ENCODE results near the gene PCDHA1.
"Not testable (repeated sequence)": the region's sequence is repeated elsewhere in the genome, so short reads cannot be mapped to it uniquely, and the experiment has no call there.

Gene PCDHA1

GRCh38 chr5:140808241-140808888 is 22.4 kb downstream of the PCDHA1 start:
- not testable (repeated sequence) for DNase-seq (ENCODE audit: low read depth)

GRCh38 chr5:140808889-140809291 is 22.9 kb downstream of the PCDHA1 start:
- no peak for DNase-seq (ENCODE audit: low read depth)

DNA sequence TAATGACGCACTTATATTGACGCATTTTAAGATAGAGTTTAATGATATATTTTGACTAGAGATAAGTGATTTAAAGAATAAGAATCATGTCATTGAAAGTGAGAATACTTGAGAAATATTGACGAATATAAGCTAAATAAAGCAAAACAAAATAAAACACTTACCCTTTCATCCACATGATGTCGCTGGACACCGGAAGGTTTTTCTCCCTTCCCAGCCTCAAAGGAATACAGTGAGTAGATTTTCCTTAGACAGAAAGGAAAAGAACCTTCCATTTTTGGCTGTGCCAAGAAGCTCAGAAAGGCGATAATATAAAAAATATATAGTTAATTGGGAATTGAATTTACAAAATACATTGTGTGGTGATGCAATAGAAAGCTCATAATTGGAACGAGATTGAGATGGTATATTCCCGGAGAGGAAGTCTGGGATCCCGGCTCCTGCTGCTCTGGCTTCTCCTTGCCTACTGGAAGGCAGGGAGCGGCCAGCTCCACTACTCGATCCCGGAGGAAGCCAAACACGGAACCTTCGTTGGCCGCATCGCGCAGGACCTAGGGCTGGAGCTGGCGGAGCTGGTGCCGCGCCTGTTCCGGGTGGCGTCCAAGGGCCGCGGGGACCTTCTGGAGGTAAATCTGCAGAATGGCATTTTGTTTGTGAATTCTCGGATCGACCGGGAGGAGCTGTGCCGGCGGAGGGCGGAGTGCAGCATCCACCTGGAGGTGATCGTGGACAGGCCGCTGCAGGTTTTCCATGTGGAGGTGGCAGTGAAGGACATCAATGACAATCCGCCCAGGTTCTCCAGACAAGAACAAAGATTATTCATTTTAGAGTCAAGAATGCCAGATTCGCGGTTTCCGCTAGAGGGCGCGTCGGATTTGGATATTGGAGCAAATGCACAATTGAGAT is 35.7 kb downstream of the PCDHA1 start, which contains the start of gene PCDHA5:
PCDHA5 (plus strand) TSS at position 239 of the 906 bp plus-strand sequence.
- DNase-seq (ENCODE audit: low read depth), result no peak

DNA sequence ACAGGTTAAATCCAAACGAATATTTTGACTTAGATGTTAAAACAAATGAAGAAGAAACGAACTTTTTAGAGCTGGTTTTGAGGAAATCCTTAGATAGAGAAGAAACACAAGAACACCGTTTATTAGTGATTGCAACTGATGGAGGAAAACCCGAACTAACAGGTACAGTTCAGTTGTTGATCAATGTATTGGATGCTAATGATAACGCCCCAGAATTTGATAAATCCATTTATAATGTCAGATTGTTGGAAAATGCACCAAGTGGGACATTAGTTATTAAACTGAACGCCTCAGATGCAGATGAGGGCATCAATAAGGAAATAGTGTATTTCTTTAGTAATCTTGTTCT is 36.3 kb downstream of the PCDHA1 start:
- no peak for DNase-seq (ENCODE audit: low read depth)

DNA sequence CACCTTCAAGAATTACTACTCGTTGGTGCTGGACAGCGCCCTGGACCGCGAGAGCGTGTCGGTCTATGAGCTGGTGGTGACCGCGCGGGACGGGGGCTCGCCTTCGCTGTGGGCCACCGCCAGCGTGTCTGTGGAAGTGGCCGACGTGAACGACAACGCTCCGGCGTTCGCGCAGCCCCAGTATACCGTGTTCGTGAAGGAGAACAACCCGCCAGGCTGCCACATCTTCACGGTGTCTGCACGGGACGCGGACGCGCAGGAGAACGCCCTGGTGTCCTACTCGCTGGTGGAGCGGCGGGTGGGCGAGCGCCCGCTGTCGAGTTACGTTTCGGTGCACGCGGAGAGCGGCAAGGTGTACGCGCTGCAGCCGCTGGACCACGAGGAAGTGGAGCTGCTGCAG is 37.0 kb downstream of the PCDHA1 start:
- DNase-seq (ENCODE audit: low read depth), result not testable (repeated sequence)

DNA sequence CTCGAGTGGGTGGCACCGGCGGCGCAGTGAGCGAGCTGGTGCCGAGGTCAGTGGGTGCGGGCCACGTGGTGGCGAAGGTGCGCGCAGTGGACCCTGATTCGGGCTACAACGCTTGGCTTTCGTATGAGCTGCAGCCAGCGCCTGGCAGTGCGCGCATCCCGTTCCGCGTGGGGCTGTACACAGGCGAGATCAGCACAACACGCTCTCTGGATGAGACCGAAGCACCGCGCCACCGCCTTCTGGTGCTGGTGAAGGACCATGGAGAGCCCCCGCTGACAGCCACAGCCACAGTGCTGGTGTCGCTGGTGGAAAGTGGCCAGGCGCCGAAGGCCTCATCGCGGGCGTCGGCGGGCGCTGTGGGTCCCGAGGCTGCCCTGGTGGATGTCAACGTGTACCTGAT is 37.5 kb downstream of the PCDHA1 start:
- DNase-seq (ENCODE audit: low read depth), result no peak

- no peak for DNase-seq (ENCODE audit: low read depth)
These were observed 41.9 kb downstream of the PCDHA1 start, which contains the start of gene PCDHA6 for GRCh38 chr5:140827704-140828361. Gene PCDHA6 (plus strand): TSS chr5:140827960. CDS start chr5:140828092, 132 bp downstream.

- DNase-seq (ENCODE audit: low read depth), result no peak
These were observed 42.4 kb downstream of the PCDHA1 start for GRCh38 chr5:140828362-140828737.

DNA sequence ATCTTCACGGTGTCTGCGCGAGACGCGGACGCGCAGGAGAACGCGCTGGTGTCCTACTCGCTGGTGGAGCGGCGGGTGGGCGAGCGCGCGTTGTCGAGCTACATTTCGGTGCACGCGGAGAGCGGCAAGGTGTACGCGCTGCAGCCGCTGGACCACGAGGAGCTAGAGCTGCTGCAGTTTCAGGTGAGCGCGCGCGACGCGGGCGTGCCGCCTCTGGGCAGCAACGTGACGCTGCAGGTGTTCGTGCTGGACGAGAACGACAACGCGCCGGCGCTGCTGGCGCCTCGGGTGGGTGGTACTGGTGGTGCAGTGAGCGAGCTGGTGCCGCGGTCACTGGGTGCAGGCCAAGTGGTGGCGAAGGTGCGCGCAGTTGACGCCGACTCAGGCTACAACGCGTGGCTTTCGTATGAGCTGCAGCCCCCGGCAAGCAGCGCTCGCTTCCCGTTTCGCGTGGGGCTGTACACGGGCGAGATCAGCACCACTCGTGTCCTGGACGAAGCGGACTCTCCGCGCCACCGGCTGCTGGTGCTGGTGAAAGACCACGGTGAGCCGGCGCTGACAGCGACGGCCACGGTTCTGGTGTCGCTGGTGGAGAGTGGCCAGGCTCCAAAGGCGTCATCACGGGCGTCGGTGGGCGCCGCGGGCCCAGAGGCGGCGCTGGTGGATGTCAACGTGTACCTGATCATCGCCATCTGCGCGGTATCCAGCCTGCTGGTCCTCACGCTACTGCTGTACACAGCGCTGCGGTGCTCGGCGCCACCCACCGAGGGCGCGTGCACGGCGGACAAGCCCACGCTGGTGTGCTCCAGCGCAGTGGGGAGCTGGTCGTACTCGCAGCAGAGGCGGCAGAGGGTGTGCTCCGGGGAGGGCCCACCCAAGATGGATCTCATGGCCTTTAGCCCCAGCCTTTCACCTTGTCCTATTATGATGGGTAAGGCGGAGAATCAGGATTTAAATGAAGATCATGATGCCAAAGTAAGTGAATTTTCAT is 43.9 kb downstream of the PCDHA1 start:
- not testable (repeated sequence) for DNase-seq (ENCODE audit: low read depth)

DNA sequence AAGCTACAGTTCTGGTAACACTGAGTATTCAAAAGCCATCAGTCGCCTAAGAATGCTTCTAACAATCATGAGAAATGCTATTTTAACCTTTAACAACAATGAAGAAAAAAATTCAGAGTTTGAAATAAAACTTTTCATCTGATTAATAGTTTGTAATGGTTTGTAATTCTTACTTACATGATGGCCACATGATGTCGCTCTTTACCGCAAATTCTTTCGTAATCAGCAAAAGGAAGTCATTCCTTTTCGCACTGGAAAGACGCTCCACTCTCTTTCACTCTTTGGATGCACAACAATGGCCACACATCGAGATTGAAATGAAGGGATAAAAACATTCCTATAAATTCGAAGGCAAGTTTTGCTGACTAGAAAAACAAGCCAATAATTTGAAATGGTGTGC is 48.1 kb downstream of the PCDHA1 start, which contains the start of gene PCDHA7:
PCDHA7 (plus strand) TSS at position 277 of the 400 bp plus-strand sequence; CDS start at position 392, 115 bp downstream.
- no peak for DNase-seq (ENCODE audit: low read depth)

- not testable (repeated sequence) for DNase-seq (ENCODE audit: low read depth)
These were observed 48.6 kb downstream of the PCDHA1 start for GRCh38 chr5:140834439-140835008.

GRCh38 chr5:140835622-140836510 is 49.9 kb downstream of the PCDHA1 start:
- no peak for DNase-seq (ENCODE audit: low read depth)

- DNase-seq (ENCODE audit: low read depth), result no peak
These were observed 55.3 kb downstream of the PCDHA1 start, which contains the start of gene PCDHA8 for GRCh38 chr5:140840978-140841962. Gene PCDHA8 (plus strand): TSS chr5:140841187. CDS start chr5:140841322, 135 bp downstream.

DNA sequence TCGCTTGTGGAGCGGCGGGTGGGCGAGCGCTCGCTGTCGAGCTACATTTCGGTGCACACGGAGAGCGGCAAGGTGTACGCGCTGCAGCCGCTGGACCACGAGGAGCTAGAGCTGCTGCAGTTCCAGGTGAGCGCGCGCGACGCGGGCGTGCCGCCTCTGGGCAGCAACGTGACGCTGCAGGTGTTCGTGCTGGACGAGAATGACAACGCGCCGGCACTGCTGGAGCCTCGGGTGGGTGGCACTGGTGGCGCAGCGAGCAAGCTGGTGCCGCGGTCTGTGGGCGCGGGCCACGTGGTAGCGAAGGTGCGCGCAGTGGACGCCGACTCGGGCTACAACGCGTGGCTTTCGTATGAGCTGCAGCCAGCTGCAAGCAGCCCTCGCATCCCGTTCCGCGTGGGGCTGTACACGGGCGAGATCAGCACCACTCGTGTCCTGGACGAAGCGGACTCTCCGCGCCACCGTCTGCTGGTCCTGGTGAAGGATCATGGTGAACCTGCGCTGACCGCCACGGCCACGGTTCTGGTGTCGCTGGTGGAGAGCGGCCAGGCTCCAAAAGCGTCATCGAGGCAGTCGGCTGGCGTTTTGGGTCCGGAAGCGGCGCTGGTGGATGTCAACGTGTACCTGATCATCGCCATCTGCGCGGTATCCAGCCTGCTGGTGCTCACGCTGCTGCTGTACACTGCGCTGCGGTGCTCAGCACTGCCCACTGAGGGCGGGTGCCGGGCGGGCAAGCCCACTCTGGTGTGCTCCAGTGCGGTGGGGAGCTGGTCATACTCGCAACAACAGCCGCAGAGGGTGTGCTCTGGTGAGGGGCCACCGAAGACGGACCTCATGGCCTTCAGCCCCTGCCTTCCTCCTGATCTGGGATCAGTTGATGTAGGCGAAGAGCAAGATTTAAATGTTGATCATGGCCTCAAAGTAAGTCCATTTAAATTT is 57.1 kb downstream of the PCDHA1 start:
- no peak for DNase-seq (ENCODE audit: low read depth)

DNA sequence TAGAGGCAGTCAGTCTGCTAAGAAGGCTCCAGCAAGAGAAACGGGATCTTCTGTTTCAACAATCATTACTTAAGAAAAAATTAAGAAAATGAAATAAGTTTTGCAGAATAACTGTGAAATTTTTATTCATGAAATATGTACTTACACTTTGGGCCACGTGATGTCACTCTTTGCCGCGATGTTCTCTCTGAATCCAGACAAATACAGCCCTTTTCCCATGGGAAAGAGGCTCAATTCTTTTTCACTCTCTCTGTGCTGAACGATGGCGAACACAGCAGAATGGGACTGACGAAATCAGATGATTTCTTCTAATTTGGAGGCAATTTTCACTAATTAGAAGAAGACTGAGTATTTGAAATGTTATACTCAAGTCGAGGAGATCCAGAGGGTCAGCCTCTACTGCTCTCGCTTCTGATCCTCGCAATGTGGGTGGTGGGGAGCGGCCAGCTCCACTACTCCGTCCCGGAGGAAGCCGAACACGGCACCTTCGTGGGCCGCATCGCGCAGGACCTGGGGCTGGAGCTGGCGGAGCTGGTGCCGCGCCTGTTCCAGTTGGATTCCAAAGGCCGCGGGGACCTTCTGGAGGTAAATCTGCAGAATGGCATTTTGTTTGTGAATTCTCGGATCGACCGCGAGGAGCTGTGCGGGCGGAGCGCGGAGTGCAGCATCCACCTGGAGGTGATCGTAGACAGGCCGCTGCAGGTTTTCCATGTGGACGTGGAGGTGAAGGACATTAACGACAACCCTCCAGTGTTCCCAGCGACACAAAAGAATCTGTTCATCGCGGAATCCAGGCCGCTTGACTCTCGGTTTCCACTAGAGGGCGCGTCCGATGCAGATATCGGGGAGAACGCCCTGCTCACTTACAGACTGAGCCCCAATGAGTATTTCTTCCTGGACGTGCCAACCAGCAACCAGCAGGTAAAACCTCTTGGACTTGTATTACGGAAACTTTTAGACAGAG is 62.5 kb downstream of the PCDHA1 start, which contains the start of gene PCDHA9:
PCDHA9 (plus strand) TSS at position 244 of the 964 bp plus-strand sequence; CDS start at position 358, 114 bp downstream.
- not testable (repeated sequence) for DNase-seq (ENCODE audit: low read depth)

Data from CMK (cell line).